ENCODE data around the gene SEMA4A.

Gene SEMA4A

DNA sequence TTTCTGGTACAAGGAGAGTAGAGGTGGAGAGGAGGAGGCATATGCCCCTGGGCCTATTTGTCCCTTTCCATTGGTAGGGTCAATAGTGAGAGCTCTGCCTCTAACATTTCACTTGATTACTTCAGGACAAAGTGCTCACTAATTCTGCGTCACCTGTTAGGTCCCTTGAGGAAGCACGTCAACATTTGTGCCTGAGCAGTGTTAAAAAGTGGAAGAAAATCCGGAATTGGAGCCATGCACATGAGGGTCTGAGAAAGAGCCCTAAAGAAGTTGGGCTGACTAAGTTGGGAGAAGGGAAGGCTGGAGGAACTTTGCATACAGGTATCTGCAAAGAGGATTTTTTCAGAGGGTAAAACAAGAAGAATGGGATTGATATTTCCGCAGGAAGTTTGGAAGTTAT is 42.5 kb downstream of the SEMA4A start:
- H3K4me3 ChIP-seq (ENCODE audit: low read depth, low read length): no peak overlapping the region
- peaks cover 43% of the 10 kb centered on the region for H3K36me3 ChIP-seq
- TF ChIP-seq, protein P1, sequence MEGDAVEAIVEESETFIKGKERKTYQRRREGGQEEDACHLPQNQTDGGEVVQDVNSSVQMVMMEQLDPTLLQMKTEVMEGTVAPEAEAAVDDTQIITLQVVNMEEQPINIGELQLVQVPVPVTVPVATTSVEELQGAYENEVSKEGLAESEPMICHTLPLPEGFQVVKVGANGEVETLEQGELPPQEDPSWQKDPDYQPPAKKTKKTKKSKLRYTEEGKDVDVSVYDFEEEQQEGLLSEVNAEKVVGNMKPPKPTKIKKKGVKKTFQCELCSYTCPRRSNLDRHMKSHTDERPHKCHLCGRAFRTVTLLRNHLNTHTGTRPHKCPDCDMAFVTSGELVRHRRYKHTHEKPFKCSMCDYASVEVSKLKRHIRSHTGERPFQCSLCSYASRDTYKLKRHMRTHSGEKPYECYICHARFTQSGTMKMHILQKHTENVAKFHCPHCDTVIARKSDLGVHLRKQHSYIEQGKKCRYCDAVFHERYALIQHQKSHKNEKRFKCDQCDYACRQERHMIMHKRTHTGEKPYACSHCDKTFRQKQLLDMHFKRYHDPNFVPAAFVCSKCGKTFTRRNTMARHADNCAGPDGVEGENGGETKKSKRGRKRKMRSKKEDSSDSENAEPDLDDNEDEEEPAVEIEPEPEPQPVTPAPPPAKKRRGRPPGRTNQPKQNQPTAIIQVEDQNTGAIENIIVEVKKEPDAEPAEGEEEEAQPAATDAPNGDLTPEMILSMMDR (IDR thresholded peaks at IDR 0.05; ENCODE audit: low read depth, low read length): no peak
- DNase-seq: no peak
- H3K27ac ChIP-seq: no peak overlapping the region
- H3K27me3 ChIP-seq (ENCODE audit: insufficient read depth, low read depth, severe bottlenecking): no peaks in the 10 kb centered on the region
- no peaks in the 10 kb centered on the region for H3K9me3 ChIP-seq (ENCODE audit: severe bottlenecking)

DNA sequence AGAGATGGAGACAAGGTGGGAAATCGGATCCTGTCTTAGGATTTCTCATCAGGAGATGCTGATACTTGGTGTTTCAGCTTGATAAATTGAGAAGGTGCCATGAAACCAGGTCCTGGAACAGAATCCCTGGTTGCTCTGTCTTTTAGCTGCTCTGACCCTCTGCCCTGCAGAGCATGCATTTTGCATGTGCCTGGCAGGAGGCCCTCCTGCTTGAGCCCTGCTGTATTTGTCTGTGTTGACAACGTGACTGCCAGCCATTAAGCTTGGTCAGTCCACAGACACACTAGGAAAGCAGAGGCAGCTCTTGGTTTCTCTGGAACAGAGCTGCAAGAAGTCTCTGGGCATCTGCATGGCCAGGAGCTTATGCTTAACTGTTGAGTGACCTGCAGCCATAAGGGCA is 43.1 kb downstream of the SEMA4A start:
- peaks cover 49% of the 10 kb centered on the region for H3K36me3 ChIP-seq
- TF ChIP-seq, protein P1 (IDR thresholded peaks at IDR 0.05; ENCODE audit: low read depth, low read length): no peak
- H3K4me3 ChIP-seq (ENCODE audit: low read depth, low read length): no peak overlapping the region
- no peak for DNase-seq
- no peak overlapping the region for H3K27ac ChIP-seq
- H3K27me3 ChIP-seq (ENCODE audit: insufficient read depth, low read depth, severe bottlenecking): no peaks in the 10 kb centered on the region
- no peaks in the 10 kb centered on the region for H3K9me3 ChIP-seq (ENCODE audit: severe bottlenecking)

GRCh38 chr1:156198831-156199349 is 45.5 kb downstream of the SEMA4A start:
- H3K9me3 ChIP-seq (ENCODE audit: severe bottlenecking): no peaks in the 10 kb centered on the region
- H3K4me3 ChIP-seq (ENCODE audit: low read depth, low read length): no peak overlapping the region
- TF ChIP-seq, protein P1 (IDR thresholded peaks at IDR 0.05; ENCODE audit: low read depth, low read length): no peak
- peaks cover 68% of the 10 kb centered on the region for H3K36me3 ChIP-seq
- DNase-seq: no peak
- no peaks in the 10 kb centered on the region for H3K27me3 ChIP-seq (ENCODE audit: insufficient read depth, low read depth, severe bottlenecking)
- H3K27ac ChIP-seq: no peak overlapping the region

- no peak for DNase-seq
- no peaks in the 10 kb centered on the region for H3K27me3 ChIP-seq (ENCODE audit: insufficient read depth, low read depth, severe bottlenecking)
- H3K9me3 ChIP-seq (ENCODE audit: severe bottlenecking): no peaks in the 10 kb centered on the region
- H3K27ac ChIP-seq: no peak overlapping the region
- H3K36me3 ChIP-seq: peaks cover 80% of the 10 kb centered on the region
- H3K4me3 ChIP-seq (ENCODE audit: low read depth, low read length): no peak overlapping the region
- TF ChIP-seq, protein P1 (IDR thresholded peaks at IDR 0.05; ENCODE audit: low read depth, low read length): no peak
These were observed 46.7 kb downstream of the SEMA4A start for GRCh38 chr1:156200044-156200443.

DNA sequence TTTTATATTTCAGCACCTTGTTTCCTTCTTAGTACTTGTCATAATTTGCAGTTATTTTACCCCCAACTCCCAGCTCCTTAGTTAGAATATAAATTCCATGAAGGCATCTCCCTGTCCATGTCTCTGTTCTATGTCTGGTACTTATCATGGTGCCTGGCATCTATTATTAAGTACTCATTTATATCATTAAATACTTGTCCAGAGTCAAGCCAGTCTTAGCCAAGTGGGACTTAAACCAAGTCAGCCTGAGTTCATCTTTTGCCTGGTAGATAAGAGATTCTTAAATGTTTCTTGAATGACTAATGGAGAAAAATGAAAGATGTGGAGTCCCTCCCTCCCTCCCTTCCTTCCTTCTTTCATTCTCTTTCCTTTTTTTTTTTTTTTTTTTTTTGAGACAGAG is 49.9 kb downstream of the SEMA4A start:
- no peak for DNase-seq
- no peaks in the 10 kb centered on the region for H3K27me3 ChIP-seq (ENCODE audit: insufficient read depth, low read depth, severe bottlenecking)
- TF ChIP-seq, protein P1 (IDR thresholded peaks at IDR 0.05; ENCODE audit: low read depth, low read length): no peak
- no peak overlapping the region for H3K4me3 ChIP-seq (ENCODE audit: low read depth, low read length)
- H3K36me3 ChIP-seq: peaks cover 88% of the 10 kb centered on the region
- no peak overlapping the region; the same call in 1 of the 2 replicates for H3K27ac ChIP-seq
- no peaks in the 10 kb centered on the region for H3K9me3 ChIP-seq (ENCODE audit: severe bottlenecking)

DNA sequence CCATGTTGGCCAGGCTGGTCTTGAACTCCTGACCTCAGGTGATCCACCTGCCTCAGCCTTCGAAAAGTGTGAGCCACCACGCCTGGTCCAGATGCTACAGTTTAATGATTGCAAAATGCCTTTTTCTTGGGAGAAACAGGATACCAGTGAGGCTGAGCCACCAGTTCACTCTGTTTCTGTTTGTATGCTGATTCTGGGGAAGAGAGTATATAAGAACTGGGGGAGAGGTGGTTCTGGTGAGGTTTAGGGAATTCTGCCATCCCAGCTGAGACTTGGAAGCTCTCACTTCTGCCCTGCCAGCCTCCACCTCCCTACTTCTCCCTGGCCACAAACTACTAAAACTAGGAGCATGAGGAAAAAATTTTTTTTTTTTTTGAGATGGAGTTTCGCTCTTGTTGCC is 51.3 kb downstream of the SEMA4A start:
- TF ChIP-seq, protein P1 (IDR thresholded peaks at IDR 0.05; ENCODE audit: low read depth, low read length): no peak
- H3K27me3 ChIP-seq (ENCODE audit: insufficient read depth, low read depth, severe bottlenecking): no peaks in the 10 kb centered on the region
- no peak for DNase-seq
- H3K36me3 ChIP-seq: peaks cover 86% of the 10 kb centered on the region
- H3K27ac ChIP-seq: no peak overlapping the region
- no peaks in the 10 kb centered on the region for H3K9me3 ChIP-seq (ENCODE audit: severe bottlenecking)
- no peak overlapping the region for H3K4me3 ChIP-seq (ENCODE audit: low read depth, low read length)
